GM18498 (cell line): ENCODE results near the gene ABCB7.
"Not testable (repeated sequence)": the region's sequence is repeated elsewhere in the genome, so short reads cannot be mapped to it uniquely, and the experiment has no call there.

Source experiments
- ATAC-seq: cut with Tn5 transposase; IDR thresholded peaks from one replicate; pipeline ENCODE4 v1.9.1; 2021; ENCODE audit warnings: mild to moderate bottlenecking, moderate library complexity; ENCODE audit not compliant: unreplicated experiment

ABCB7 gene

DNA sequence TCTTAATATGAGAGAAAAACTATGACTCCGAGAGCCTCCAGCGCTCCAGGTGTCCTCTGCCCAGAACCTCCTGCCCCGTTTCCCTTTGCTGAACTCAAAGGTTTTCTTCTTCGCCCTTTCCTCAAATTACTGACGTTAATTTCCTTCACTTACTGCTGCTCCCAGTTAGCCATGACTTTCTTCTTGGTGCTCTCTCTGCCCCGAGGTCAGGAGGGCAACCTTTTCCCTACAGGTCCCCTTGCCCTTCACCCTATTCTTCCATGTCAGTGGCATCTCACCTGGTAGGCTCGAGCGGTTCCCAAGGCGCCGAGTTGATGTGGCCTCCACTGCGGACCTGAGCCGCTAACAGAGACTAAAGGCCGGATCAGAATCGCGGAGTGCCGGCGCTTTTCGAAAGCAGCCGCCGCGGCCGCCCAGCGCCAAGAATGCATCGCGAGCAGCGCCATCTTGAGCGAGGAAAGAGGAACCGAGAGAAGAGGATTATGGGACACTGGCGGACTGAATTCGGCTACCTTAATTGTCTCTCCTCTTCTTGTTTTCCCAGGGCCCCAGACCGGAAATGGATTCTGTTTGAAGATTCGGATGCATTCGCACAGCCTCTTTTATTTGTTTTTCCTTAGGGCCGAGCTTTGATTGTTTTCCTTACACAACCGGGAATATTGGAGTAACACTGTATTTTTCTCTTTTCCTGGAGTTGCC is at the start of gene ABCB7:
ABCB7 (minus strand) TSS at position 457 of the 699 bp plus-strand sequence; CDS start at position 446, 11 bp downstream.
- peak; percentile 92 for ATAC-seq

DNA sequence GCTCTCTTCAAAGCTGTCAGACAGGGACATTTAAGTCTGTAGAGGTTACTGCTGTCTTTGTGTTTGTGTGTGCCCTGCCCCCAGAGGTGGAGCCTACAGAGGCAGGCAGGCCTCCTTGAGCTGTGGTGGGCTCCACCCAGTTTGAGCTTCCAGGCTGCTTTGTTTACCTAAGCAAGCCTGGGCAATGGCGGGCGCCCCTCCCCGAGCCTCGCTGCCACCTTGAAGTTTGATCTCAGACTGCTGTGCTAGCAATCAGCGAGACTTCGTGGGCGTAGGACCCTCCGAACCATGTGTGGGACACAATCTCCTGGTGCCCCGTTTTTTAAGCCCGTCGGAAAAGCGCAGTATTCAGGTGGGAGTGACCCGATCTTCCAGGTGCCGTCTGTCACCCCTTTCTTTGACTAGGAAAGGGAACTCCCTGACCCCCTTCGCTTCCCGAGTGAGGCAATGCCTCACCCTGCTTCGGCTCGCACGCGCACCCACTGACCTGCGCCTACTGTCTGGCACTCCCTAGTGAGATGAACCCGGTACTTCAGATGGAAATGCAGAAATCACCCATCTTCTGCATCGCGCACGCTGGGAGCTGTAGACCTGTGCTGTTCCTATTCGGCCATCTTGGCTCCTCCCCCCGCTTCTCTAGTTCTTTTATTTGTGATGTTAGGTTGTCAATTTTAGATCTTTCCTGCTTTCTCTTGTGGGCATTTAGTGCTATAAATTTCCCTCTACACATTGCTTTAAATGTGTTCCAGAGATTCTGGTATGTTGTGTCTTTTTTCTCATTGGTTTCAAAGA is 32.5 kb upstream of the ABCB7 start:
- ATAC-seq, result not testable (repeated sequence)

DNA sequence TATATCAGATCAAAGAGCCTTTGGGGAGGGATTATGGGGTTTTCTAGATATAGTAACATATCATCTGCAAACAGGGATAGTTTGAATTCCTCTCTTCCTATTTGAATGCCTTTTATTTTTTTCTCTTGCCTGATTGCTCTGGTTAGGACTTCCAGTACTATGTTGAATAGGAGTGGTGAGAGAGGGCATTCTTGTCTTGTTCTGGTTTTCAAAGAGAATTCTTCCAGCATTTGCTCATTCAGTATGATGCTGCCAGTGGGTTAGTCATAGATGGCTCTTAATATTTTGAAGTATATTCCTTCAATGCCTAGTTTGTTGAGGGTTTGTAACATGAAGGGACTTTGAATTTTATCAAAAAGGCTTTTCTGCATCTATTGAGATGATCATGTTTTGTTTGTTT is 25.6 kb upstream of the ABCB7 start:
- no peak for ATAC-seq

- ATAC-seq, result not testable (repeated sequence)
Measured at GRCh38 chrX:75179536-75180293, 23.6 kb upstream of the ABCB7 start.

- ATAC-seq, result not testable (repeated sequence)
Measured at GRCh38 chrX:75172257-75172890, 16.3 kb upstream of the ABCB7 start.

DNA sequence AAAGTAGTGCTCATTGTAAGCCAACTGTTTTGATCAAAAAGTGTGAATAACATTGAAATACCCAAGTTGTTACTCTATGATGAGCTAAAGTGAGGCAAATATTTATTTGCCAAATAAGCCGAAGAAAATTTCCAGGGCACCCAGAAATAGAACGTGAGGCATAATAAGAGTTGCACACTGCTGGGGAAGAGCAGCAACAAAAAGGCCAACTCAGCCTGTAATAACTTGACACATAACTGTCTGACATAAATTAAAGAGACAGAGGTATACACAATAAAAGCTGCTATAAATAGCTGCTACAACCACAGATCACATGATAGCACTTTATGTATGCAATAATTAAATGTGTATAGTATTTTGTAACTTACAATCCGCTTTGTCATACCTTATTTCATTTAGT is 2.0 kb upstream of the ABCB7 start:
- ATAC-seq, result no peak

DNA sequence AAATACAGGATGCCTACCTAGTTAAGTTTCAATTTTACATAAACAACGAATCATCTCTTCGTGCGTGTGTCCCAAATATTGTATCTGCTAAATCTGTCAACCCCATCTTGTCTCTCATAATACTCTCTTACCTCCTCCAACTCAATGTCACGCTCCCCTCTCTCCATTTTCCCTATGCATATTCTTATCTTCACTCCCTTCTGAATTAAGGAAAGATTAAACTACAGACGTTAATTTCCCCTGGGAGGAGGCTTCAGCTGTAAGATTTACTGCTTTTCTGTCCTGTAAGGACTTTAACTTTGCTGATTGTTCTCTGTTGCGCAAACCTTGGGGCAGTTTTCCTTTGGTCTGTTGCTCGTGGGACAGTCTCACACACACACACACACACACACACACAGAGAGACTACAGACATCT is 455 bp upstream of the ABCB7 start:
- peak; percentile 17 for ATAC-seq

- ATAC-seq, result peak; percentile 36
Measured at GRCh38 chrX:75155447-75155826, 646 bp downstream of the ABCB7 start.

DNA sequence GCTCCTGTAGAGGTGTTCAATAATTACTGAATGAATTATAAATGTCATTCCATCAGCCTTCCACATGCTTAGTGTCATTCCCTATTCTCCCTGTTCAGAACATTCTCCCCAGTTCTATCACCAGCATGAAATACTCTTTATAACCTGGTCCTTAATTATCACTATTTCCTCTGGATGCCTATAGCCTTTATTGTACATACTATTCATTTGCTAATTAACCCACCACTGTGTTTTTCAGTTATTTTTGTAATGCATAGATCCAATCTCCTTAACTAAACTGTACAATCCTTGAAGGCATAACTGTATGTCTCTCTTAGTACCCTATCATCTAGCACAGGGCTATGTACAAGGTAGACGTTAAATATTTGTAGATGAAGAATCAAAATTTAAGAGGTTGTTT is 1.2 kb downstream of the ABCB7 start:
- ATAC-seq, result no peak

DNA sequence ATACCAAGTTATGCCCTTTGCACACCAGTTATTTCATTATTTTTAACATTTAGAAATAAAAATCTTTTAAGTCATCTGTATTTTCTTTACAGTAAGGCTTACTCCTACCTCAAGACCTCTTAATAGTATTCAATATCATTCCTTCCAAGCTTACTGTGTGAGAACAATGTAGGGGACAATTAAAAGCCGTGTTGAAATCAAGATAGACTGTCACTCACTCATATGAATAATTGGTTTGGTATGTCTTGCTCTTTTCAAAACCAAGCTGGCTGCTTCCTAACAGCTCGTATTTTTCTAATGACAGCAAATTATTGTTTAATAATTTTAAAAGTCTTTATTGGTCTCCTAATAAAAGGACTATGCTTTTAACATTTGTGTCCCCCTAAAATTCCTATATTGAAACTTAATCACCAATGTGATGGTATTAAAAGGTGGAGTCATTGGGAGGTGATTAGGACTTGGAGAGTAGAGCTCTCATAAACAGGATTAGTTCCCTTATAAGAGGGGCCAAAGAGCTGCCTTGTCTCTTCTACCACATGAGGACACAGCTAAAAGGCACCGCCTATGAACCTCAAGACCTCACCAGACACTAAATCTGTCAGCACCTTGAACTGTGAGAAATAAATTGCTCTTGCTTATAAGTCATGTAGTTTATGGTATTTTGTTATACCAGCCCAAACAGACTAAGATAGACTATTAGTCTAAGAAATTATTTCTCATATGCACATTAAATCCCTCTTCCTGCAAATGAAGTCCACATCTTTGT is 4.1 kb downstream of the ABCB7 start:
- ATAC-seq, result no peak

DNA sequence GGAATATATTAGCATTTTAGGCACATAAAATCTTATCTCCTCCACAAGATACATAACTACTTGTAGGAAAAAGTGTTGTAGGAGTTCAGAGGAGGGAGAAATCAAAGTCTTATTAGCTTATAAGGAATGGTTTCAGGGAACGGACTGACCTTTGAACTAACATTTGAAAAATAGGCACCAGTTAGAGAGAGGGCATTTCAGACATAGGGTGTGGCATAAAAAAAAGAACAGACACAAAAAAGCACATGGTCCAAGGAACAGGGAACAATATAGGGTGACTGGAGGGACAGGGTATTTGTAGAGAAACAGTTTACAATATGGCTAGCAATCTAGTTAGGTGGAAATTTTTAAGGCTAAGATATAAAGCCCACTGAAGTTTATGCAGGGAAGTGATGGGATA is 6.4 kb downstream of the ABCB7 start:
- ATAC-seq, result no peak

DNA sequence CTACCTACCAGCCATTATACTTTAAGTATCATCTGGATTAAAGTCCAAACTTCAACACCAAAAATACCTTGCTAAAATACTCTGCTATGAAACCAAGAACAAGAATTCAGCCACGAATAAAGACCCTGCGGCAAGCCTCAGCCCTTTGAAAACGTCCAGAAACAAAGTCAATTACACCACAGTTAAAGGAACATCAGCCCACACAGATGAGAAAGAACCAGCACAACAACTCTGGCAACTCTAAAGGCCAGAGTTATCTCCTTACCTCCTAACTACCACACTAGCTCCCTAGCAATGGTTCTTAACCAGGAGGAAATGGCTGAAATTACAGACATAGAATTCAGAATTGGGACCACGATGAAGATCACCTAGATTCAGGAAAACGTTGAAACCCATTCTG is 23.4 kb downstream of the ABCB7 start:
- no peak for ATAC-seq

GRCh38 chrX:75131973-75132627 is 24.0 kb downstream of the ABCB7 start:
- no peak for ATAC-seq

DNA sequence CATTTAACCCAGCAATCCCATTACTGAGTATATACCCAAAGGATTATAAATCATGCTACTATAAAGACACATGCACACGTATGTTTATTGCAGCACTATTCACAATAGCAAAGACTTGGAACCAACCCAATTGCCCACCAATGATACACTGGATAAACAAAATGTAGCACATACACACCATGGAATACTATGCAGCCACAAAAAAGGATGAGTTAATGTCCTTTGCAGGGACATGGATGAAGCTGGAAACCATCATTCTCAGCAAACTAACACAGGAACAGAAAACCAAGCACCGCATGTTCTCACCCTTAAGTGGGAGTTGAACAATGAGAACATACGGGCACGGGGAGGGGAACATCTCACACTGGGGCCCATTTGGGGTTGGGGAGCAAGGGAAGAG is 27.0 kb downstream of the ABCB7 start:
- ATAC-seq, result not testable (repeated sequence)

DNA sequence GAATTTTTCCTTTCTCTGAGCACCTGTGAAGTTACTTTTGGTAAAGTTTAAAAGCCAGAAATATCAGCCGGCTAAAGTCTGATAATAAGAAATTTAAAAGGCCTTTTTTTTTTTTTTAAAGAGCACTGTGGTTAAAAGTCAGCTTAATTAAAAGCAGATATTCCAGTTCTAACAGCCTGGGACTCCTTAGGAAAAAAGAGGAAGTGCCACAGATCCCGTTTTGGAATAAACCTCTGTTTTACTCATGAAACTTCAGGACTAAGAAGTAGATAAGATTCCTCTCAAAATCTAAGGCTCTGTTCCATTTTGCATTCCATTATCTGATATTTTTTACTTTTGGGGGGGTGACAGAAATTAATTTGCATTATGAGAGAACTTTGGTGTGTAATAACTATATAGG is 37.8 kb downstream of the ABCB7 start:
- ATAC-seq, result no peak

- no peak for ATAC-seq
Measured at GRCh38 chrX:75115707-75116413, 40.2 kb downstream of the ABCB7 start.

DNA sequence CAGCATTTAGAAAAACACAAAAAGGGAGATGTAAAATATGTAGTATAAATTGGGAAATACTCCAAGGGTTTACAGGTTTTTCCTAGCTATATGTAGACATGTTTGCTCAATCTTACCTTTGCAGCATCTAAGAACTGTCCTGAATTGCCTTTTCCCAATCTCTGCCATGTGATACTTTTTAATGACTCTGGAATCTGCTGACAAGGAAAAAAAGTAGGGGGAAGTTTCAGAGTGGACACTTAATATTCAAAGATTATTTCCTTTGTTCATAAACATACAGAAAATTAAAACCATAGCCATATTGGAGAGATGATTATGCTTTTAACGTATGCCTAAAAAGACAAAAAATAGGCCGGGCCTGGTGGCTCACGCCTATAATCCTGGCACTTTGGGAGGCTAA is 41.4 kb downstream of the ABCB7 start:
- ATAC-seq, result no peak

GRCh38 chrX:75113664-75114063 is 42.4 kb downstream of the ABCB7 start:
- ATAC-seq, result no peak

DNA sequence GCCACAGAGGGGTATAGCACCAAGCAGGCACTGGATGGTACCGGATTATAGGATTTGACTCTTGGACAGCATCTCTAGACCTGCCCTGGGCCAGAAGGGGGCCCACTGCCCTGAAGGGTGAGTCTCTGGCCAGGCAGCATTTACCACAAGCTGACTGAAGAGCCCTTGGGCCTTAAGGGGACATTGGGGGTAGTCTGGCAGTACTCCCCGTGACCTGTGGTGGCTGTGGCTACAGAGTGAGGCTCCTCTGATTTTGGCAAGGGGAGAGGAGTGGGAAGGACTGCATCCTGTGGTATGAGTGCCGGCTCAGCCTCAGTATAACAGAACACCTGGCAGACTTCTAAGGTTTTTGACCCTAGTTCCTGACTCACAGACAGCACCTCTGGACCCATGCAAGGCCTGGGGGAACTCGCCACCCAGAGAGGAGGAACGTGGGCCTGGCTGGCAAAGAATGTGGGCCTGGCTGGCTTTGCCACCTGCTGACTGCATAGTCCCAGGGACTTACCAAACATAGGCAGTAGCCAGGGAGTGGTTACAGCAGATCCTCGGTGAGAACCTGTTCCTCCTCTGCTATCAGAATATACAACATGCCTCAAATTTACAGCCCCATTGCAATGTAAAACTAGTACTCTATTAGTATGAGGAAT is 48.1 kb downstream of the ABCB7 start:
- no peak for ATAC-seq
